PFSK-1 (cell line): Measurements from ENCODE around the gene KRABD2.

ENCODE experiments used
- FOXP2 ChIP-seq: optimal IDR thresholded peaks from 2 replicates; pipeline ENCODE3; 2011; ENCODE audit warnings: borderline replicate concordance, control low read depth, inconsistent platforms; ENCODE audit not compliant: insufficient read depth; ENCODE audit errors: extremely low read length, extremely low read depth
- POLR2AphosphoS5 ChIP-seq: IDR thresholded peaks from 2 replicates; pipeline ENCODE4 v1.6.1; 2012; ENCODE audit warnings: low read depth, mild to moderate bottlenecking, control low read depth, low read length, moderate library complexity
- SIN3A ChIP-seq: IDR thresholded peaks from 2 replicates; pipeline ENCODE4 v1.6.1; 2012; ENCODE audit warnings: mild to moderate bottlenecking, low read length, moderate library complexity, borderline replicate concordance; ENCODE audit not compliant: insufficient read depth
- TAF1 ChIP-seq: IDR thresholded peaks from 2 replicates; pipeline ENCODE4 v1.6.1; 2012; ENCODE audit warnings: low read length, control low read depth, borderline replicate concordance; ENCODE audit not compliant: insufficient read depth
- TF ChIP-seq, protein P1 (sequence below), 2 experiments: IDR thresholded peaks; 2 replicates each; pipeline versions ENCODE4 v1.6.1 to v1.8.0; 2011 to 2012; ENCODE audit warnings: low read depth in 2 of 2, low read length in 2 of 2, control low read depth in 1 of 2, inconsistent platforms in 1 of 2, mild to moderate bottlenecking in 1 of 2, moderate library complexity in 1 of 2; ENCODE audit not compliant: insufficient read depth in 1 of 2

Gene KRABD2

DNA sequence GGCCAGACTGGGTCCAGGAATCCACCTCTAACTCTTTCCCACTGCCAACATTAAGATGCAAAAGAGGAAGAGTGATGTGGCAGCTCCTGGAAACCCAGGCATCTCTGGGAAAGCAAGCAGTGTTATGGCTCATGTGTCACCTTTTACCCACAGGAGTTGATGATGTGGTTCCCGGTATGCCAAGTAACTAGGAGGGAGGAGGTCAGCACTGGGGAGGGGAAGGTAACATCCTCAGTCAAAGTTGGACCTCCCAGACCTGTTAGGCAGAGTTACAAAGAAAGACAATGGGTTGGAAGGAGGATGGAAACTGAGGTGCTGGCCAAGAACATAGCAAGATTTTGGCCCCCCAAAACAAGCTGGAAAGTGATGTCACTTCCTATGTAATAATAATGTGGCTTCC, 11.4 kb downstream of the KRABD2 start:
- TF ChIP-seq FOXP2 (no peak), TAF1 (no peak), POLR2AphosphoS5 (no peak), SIN3A (no peak)
- TF ChIP-seq, protein P1, sequence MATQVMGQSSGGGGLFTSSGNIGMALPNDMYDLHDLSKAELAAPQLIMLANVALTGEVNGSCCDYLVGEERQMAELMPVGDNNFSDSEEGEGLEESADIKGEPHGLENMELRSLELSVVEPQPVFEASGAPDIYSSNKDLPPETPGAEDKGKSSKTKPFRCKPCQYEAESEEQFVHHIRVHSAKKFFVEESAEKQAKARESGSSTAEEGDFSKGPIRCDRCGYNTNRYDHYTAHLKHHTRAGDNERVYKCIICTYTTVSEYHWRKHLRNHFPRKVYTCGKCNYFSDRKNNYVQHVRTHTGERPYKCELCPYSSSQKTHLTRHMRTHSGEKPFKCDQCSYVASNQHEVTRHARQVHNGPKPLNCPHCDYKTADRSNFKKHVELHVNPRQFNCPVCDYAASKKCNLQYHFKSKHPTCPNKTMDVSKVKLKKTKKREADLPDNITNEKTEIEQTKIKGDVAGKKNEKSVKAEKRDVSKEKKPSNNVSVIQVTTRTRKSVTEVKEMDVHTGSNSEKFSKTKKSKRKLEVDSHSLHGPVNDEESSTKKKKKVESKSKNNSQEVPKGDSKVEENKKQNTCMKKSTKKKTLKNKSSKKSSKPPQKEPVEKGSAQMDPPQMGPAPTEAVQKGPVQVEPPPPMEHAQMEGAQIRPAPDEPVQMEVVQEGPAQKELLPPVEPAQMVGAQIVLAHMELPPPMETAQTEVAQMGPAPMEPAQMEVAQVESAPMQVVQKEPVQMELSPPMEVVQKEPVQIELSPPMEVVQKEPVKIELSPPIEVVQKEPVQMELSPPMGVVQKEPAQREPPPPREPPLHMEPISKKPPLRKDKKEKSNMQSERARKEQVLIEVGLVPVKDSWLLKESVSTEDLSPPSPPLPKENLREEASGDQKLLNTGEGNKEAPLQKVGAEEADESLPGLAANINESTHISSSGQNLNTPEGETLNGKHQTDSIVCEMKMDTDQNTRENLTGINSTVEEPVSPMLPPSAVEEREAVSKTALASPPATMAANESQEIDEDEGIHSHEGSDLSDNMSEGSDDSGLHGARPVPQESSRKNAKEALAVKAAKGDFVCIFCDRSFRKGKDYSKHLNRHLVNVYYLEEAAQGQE (IDR thresholded peaks at IDR 0.05; ENCODE audit: insufficient read depth in 1 of 2, low read depth in 2 of 2, low read length in 2 of 2), result no peak

DNA sequence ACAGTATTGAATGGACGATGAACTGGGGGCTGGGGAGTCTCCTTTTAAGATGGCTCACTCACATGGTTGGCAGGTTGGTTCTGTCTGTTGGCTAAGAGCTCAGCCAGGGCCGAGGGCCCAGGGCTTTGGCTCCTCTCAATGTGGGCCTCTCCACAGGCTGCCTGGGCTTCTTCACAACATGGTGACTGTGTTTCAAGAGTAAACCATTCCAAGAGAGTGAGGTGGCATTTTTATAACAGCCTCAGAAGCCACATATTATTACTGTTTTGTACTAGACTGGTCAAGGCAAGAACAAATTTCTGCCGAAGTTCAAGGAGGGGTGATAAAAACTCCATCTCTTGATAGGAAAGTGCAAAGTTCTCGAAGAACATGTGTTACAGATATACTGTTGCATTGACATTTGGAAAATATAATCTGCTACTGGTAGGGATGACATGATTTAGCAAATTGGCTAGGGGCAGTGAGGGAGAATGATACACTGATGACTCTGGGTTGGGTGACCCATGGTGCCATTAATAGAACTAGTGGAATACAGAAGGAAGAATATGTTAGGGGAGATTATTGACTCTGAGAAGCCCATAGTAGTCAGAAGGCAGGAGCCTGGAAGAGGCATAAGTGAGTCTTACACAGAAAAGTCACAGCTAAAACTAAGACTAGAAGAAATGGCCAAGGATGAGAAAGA, 13.7 kb downstream of the KRABD2 start:
- TF ChIP-seq SIN3A (no peak), TAF1 (no peak), POLR2AphosphoS5 (no peak), FOXP2 (no peak)
- TF ChIP-seq, protein P1 (IDR thresholded peaks at IDR 0.05; ENCODE audit: insufficient read depth in 1 of 2, low read depth in 2 of 2, low read length in 2 of 2), result no peak

- TF ChIP-seq, protein P1 (IDR thresholded peaks at IDR 0.05; ENCODE audit: insufficient read depth in 1 of 2, low read depth in 2 of 2, low read length in 2 of 2), result no peak
- TF ChIP-seq POLR2AphosphoS5 (no peak), TAF1 (no peak), SIN3A (no peak), FOXP2 (no peak)
Observed at GRCh38 chr17:8360751-8361150, 15.8 kb downstream of the KRABD2 start.

GRCh38 chr17:8360260-8360659, 16.2 kb downstream of the KRABD2 start:
- no peak for TF ChIP-seq SIN3A
- TF ChIP-seq, protein P1 (IDR thresholded peaks at IDR 0.05; ENCODE audit: insufficient read depth in 1 of 2, low read depth in 2 of 2, low read length in 2 of 2), result no peak

GRCh38 chr17:8359769-8360168, 16.7 kb downstream of the KRABD2 start:
- TF ChIP-seq, protein P1 (IDR thresholded peaks at IDR 0.05; ENCODE audit: insufficient read depth in 1 of 2, low read depth in 2 of 2, low read length in 2 of 2), result no peak; a peak in 1 of 4 replicates
- TF ChIP-seq POLR2AphosphoS5, result no peak
- no peak; the same call in 1 of the 2 replicates for TF ChIP-seq SIN3A
- TF ChIP-seq FOXP2, result peak; percentile 44
- no peak for TF ChIP-seq TAF1
